Stimulated activated CD4-positive, alpha-beta T cell treated with anti-CD3 and anti-CD28 coated beads, Interleukin-1b, Interleukin-23, amount 100 ng/mL, for 24 hours (primary cell): ENCODE data around the gene IKBKE.

Source experiments
- DNase-seq, 4 experiments: peaks; one replicate each; pipeline ENCODE4 v3.0.0-alpha.2; 2020; ENCODE audit warnings: low read depth in 4 of 4, low spot score in 1 of 4

The IKBKE gene

DNA sequence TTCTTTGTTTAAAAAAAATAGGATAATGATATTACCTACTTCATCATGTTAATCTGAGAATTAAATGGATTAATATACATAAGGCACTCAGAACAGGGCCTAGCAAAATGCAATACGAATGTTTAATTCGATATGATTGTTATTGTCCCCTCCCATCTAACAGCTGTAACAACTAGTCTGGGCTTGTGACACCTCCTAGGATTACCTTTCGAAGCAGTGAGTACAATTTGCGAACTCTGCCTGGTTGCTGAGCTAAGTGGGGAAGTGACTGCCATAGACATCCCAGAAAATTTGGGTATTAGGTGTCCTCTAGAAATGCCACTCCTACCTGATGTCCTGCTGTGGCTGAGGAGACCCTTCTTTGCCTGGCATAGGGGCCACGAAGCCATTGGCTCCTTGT is 40.1 kb downstream of the IKBKE start:
- no peak for DNase-seq

- DNase-seq = no peak
These were observed 41.2 kb downstream of the IKBKE start for GRCh38 chr1:206511362-206512057.

DNA sequence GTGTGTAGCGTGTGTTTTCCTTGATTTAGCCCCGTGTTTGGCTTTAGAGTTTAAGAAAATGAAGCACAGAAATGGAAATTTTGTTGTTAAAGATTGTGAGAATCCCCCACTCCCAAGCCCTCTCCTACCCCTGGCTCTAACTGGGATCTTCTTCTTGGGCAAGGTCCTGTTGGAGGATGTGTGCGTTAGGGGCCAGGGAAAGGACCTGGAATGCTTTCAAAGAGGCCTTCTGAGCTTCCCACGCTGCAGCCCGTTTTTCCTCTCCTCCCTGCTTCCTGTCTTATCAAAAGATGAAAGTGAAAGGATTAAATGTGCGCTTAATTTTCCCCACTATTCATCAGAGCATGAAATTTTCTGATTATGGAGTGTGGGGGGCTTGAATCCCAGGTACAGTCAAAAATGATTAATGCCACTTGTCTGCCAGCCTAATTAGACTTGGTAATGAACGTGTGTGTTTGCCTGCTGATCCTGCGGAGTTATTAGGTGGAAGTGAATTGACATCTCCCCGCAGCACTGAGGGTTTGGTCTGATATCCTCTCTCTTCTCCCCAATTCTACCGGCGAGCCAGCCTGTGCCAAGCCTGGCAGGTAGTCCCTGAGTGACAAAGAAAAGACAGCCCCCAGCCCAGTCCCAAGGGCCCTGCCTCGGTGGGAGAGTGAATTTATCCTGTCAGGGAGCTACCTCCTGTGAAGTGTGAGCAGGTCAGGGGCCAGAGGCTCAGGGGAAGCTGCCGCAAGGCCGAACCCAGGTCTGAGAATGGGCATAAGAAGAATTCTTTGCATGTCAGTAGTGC is 42.0 kb downstream of the IKBKE start:
- no peak for DNase-seq

GRCh38 chr1:206512851-206513180 is 42.5 kb downstream of the IKBKE start:
- no peak for DNase-seq

- no peak for DNase-seq
These were observed 43.2 kb downstream of the IKBKE start for GRCh38 chr1:206513312-206514111.

- DNase-seq = no peak
These were observed 44.6 kb downstream of the IKBKE start for GRCh38 chr1:206514813-206515387.

- no peak for DNase-seq
These were observed 46.4 kb downstream of the IKBKE start for GRCh38 chr1:206516728-206516990.

DNA sequence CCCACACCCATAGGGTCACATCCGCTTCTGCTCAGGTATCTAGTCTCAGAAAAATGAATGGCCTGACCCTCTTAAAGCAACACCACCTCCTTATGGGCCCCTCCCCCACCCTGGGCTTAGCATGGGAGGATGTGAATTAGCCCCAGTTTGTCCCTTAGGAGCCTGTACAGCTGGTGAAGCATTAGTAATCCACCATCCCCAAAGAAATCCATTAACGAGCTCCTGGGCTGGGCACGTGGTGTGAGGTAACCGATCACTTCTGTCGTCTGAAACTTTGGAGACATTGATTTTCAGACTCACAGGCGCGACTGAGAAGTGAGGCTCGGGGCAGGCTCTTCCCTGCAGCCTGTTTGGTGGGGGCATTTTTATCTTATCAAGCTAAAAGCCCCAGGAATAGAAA is 47.5 kb downstream of the IKBKE start:
- DNase-seq = no peak

DNA sequence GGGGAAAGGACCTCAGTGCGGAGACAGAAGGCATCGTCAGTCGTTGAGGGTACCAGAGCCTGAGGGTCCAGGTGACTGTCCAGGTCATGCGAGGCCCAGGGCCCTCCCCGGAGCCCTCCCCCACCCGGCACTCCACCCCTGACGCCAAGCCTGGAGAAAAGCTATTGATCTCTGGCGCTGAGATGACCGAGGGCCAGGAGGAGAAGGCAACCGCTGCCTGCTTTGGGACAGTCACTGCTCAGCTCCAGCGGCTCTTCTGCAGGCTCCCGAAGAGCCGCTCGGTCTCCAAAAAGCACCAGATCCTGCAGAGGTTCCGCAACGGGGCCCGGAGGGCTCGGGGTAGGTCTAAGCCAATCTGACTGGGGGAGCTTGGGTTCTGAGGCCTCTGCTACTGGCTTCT is 47.9 kb downstream of the IKBKE start:
- no peak for DNase-seq

- DNase-seq = no peak
These were observed 48.5 kb downstream of the IKBKE start for GRCh38 chr1:206518743-206519142.

DNA sequence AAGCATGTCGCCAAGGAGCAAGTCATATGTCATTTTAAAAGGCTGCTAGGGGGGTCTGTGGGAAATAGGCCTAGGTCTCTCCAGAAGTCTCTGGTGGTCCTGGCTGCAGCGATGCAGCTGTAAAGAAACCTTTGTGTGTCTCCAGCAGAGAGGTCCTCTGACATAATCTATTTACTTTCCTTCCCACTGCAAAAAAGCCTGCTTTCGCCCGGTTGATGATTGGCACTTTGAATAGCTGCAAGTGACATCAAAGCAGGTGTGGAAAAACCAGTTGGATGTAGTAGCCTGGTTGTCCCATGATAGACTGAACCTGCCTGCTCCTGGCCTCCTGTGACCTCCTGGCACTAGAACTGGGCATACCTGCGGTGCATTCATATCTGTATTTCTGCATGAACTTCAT is 50.9 kb downstream of the IKBKE start:
- no peak for DNase-seq

- no peak for DNase-seq
These were observed 51.6 kb downstream of the IKBKE start for GRCh38 chr1:206521694-206522402.

- DNase-seq = no peak
These were observed 54.6 kb downstream of the IKBKE start for GRCh38 chr1:206524739-206525364.

DNA sequence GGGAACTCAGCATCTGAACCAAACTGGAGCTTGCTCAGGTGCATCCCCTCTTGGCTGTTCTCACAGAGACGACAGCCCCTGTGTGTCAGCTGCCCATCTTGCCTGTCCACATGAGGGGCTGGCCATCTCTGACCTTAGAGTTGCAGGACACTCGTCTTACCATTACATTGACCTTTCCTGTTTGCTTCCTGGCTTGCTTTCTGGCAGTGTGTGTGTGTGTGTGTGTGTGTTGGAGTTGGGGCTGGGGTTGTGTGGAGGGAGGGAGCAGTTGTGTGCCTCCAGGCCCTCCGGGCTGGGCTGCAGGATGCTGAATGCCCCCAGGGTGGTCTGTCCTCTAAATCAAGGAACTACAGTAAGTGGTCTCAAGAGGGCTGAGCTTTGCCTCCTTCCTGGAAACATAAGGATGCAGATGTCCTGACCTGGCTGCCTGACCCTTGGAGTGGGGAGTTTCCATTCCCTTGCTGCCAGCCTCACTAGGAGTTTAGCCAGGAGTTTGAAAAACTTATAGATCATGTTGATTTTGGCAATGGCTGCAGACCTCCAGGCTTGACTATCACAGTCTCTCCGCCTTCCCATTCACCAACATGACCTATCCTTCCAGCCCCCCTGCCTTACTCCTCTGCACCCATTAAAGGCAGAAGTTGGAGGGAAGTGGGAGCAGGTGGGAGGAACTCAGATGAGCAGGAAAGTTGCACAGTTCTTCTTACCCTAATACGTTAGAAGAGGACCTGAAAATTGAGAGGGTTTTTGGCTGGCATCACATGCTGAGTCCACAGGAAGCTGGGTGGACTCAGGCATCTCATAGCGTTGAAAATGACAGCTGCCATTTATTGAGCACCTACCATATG is 56.0 kb downstream of the IKBKE start:
- DNase-seq = no peak

GRCh38 chr1:206529425-206529824 is 59.1 kb downstream of the IKBKE start:
- no peak for DNase-seq

DNA sequence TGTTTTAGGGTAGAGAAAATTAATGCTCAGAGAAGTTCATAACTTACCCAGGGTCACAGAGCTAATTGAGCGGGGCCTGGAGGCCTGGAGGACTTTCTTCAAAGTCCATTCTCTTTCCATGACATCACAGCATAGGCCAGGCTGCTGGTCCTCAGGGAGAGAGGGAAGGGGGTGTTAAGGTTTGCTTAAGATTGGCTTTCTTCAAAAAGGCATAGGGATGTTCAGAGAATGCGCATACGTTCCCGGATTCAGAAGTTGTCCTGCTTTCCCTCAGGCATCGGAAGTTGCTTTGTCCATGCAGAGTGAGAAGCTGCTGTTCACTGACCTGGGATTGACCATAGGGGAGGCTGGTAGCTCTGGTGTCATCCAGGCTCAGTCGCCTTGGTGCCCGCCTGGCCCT is 62.1 kb downstream of the IKBKE start:
- no peak for DNase-seq

DNA sequence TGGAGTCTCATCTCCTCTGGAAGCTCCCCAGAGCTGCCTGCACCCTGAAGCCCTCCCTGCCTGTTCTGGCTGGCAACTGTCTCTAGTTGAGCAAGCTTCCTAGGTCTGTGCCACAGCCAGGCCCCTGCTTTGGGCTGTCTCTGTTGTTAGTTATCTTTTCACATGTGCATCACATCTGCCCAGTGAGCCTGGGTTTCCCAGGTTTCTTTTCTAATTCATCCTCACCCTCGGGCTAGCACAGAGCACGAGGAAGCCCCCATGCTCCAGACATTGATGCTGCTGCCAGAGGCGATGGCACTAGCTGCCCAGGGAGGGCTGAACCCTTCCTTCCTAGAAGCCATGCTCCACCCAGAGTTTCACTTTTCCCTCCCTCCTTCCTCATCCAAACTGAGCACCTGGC is 64.3 kb downstream of the IKBKE start:
- DNase-seq = no peak

DNA sequence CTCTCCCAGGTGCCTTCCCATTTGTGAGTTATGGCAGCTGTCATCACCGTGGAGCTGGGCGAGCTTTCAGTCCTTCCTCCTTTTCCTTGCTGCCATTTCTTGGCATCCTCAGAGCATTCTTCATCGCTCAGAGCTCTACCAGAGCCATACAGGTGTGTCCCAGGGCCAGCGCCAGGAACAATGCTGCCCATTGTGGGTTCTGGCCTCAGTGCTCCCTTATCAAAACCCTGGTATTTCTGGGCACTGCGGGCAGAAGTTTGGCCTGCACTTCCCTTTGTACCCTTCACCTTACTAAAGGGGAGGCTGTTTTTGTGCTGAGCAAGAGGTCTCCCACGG is 65.5 kb downstream of the IKBKE start:
- DNase-seq = no peak

DNA sequence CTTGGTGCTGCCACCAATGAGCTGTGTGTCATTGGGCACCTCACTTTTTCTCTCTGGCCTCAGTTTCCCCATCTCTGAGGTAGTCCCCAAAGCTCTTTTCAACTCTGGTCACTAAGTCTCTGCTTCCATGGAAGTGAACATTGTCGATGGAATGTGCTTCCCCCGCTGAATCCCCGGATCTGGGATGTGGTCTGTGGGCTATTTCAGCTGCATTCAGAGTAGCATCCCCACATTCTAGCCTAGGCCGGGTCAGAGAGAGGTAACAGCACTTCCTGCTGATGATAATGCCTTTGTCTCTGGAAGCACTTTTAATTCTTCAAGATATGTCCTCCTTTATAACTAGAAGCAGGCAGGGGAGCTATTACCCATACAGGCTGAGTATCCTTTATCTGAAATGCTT is 66.9 kb downstream of the IKBKE start:
- no peak for DNase-seq

DNA sequence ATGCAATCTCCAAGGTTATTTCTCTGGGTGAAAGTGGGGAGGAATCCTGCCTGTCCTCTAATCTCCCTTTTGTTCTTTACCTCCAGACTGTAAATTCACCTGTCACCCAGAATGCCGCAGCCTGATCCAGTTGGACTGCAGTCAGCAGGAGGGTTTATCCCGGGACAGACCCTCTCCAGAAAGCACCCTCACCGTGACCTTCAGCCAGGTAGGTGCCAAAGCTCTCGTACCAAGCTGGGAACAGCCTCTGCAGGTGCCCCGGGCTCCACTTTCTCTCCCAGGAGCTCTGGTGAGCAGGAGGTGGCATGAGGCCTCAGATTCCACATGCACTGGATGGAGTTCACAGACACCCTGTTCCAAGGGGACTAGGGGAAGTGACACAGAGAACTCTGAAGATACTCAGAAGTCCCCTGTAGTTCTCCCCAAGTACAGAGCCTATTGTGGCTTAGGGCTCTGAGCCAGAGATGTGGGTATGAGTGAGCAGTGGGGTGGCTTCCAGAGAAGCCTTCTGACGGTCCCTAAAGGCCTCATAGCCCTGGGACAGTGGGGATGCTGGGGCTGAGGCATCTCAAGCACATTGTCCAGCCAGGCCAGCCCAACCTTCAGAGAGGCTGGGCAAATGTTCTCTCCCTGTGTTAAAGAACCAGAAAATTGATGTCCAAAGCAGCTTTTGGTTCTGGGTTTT is 68.0 kb downstream of the IKBKE start:
- DNase-seq = no peak
